SK-N-SH treated with all-trans-retinoic acid at 6 μM for 48 hours (cell line): Measurements from ENCODE around the gene FCF1.

Source experiments
- ATAC-seq: fragments of 200-7000 bp; cut with Tn5 transposase; 3 replicates; pipeline ENCODE4 v1.9.1; 2020; ENCODE audit warnings: mild to moderate bottlenecking, moderate library complexity
- ARNTL ChIP-seq: fragments of 450-650 bp; formaldehyde crosslinking; IDR thresholded peaks from 2 replicates; pipeline ENCODE4 v1.5.0; 2020; ENCODE audit warnings: low read depth, mild to moderate bottlenecking, moderate library complexity, borderline replicate concordance
- BACH2 ChIP-seq: fragments of 250-450 bp; sonication (Bioruptor Pico); IDR thresholded peaks from 2 replicates; pipeline ENCODE4 v1.9.0; 2021; ENCODE audit warnings: mild to moderate bottlenecking, borderline replicate concordance
- CSDC2 ChIP-seq: fragments of 250-450 bp; sonication (Bioruptor Pico); IDR thresholded peaks from 2 replicates; pipeline ENCODE4 v1.5.0; 2020; ENCODE audit warnings: mild to moderate bottlenecking, moderate library complexity
- ESRRG ChIP-seq: fragments of 250-450 bp; sonication (Bioruptor Pico); IDR thresholded peaks from 2 replicates; pipeline ENCODE4 v1.6.1; 2021; ENCODE audit warnings: mild to moderate bottlenecking
- GLIS3 ChIP-seq: fragments of 250-450 bp; sonication (Bioruptor Pico); IDR thresholded peaks from 2 replicates; pipeline ENCODE4 v1.5.0; 2020; ENCODE audit warnings: mild to moderate bottlenecking, moderate library complexity
- ISL1 ChIP-seq: fragments of 250-450 bp; sonication (Bioruptor Pico); IDR thresholded peaks from 2 replicates; pipeline ENCODE4 v2.1.2; 2022; ENCODE audit warnings: mild to moderate bottlenecking, moderate library complexity
- OSR1 ChIP-seq: fragments of 250-450 bp; sonication (Bioruptor Pico); IDR thresholded peaks from 2 replicates; pipeline ENCODE4 v1.8.0; 2022; ENCODE audit warnings: moderate library complexity, mild to moderate bottlenecking, inconsistent platforms
- PPARA ChIP-seq: fragments of 250-450 bp; sonication (Bioruptor Pico); IDR thresholded peaks from 2 replicates; pipeline ENCODE4 v1.5.0; 2020; ENCODE audit warnings: mild to moderate bottlenecking, borderline replicate concordance
- SNAI2 ChIP-seq: fragments of 250-450 bp; sonication (Bioruptor Pico); IDR thresholded peaks from 2 replicates; pipeline ENCODE4 v1.5.0; 2020; ENCODE audit warnings: mild to moderate bottlenecking, moderate library complexity
- TCF4 ChIP-seq: fragments of 250-450 bp; sonication (Bioruptor Pico); IDR thresholded peaks from 2 replicates; pipeline ENCODE4 v1.8.0; 2021; ENCODE audit warnings: mild to moderate bottlenecking, moderate library complexity, borderline replicate concordance
- ZC3H10 ChIP-seq: fragments of 250-450 bp; sonication (Bioruptor Pico); IDR thresholded peaks from 2 replicates; pipeline ENCODE4 v1.5.1; 2021; ENCODE audit warnings: mild to moderate bottlenecking, moderate library complexity
- ZFP3 ChIP-seq: fragments of 250-450 bp; sonication (Bioruptor Pico); IDR thresholded peaks from 2 replicates; pipeline ENCODE4 v1.5.0; 2020; ENCODE audit warnings: mild to moderate bottlenecking, moderate library complexity
- ZFP30 ChIP-seq: fragments of 450-650 bp; formaldehyde crosslinking; IDR thresholded peaks from 2 replicates; pipeline ENCODE4 v1.5.0; 2022; ENCODE audit warnings: mild to moderate bottlenecking, moderate library complexity
- ZNF565 ChIP-seq: fragments of 450-650 bp; formaldehyde crosslinking; conservative IDR thresholded peaks from 2 replicates; pipeline ENCODE4 v1.5.0; 2020; ENCODE audit warnings: low read depth, mild to moderate bottlenecking, moderate library complexity
- ZNF70 ChIP-seq: fragments of 450-650 bp; formaldehyde crosslinking; IDR thresholded peaks from 2 replicates; pipeline ENCODE4 v1.5.0; 2020; ENCODE audit warnings: mild to moderate bottlenecking, moderate library complexity
- ZNF8 ChIP-seq: fragments of 450-650 bp; formaldehyde crosslinking; IDR thresholded peaks from 2 replicates; pipeline ENCODE4 v1.5.0; 2020; ENCODE audit warnings: mild to moderate bottlenecking, moderate library complexity
- TF ChIP-seq, protein P1 (sequence below): fragments of 250-450 bp; sonication (Bioruptor Pico); IDR thresholded peaks from 2 replicates; pipeline ENCODE4 v1.5.0; 2020; ENCODE audit warnings: mild to moderate bottlenecking, moderate library complexity
- TF ChIP-seq, protein P2 (sequence below): fragments of 250-450 bp; sonication (Bioruptor Pico); IDR thresholded peaks from 2 replicates; pipeline ENCODE4 v1.8.0; 2021; ENCODE audit warnings: low read depth, mild to moderate bottlenecking, moderate library complexity, borderline replicate concordance
- TF ChIP-seq, protein P3 (sequence below): fragments of 250-450 bp; sonication (Bioruptor Pico); IDR thresholded peaks from 2 replicates; pipeline ENCODE4 v1.8.0; 2020; ENCODE audit warnings: mild to moderate bottlenecking, moderate library complexity, borderline replicate concordance
- TF ChIP-seq, protein P4 (sequence below): fragments of 250-450 bp; sonication (Bioruptor Pico); IDR thresholded peaks from 2 replicates; pipeline ENCODE4 v1.5.1; 2020; ENCODE audit warnings: low read depth, mild to moderate bottlenecking, moderate library complexity

The FCF1 gene

DNA sequence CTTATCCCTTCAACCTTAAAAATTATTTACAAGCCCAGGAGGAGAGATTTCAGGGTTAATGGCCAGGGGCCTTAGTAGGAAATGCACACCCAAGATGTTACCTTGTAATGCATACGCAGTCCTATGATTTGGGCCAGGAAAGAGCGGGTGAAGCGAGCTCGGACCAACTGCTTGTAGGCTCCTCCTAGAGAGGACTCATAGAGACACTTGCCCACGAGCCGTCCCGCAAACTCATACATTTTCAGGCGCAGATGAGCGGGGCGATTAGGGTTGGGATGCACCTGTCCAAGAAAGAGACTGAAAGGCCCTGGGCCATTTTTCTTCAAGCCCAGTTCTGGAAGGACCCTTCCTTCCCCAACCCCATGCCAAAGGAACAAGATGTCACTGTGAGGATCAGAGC lies 43.1 kb upstream of the FCF1 start:
- TF ChIP-seq ZFP3 (CRISPR knock-in tag) (no peak), ARNTL (CRISPR knock-in tag) (no peak), PPARA (CRISPR knock-in tag) (no peak), TCF4 (no peak), ZNF70 (CRISPR knock-in tag) (no peak), OSR1 (CRISPR knock-in tag) (no peak), ZNF565 (CRISPR knock-in tag) (no peak), GLIS3 (CRISPR knock-in tag) (no peak), ZFP30 (CRISPR knock-in tag) (no peak), ZC3H10 (CRISPR knock-in tag) (no peak), BACH2 (CRISPR knock-in tag) (no peak), SNAI2 (no peak), ZNF8 (CRISPR knock-in tag) (no peak), CSDC2 (CRISPR knock-in tag) (no peak)
- TF ChIP-seq, protein P1, sequence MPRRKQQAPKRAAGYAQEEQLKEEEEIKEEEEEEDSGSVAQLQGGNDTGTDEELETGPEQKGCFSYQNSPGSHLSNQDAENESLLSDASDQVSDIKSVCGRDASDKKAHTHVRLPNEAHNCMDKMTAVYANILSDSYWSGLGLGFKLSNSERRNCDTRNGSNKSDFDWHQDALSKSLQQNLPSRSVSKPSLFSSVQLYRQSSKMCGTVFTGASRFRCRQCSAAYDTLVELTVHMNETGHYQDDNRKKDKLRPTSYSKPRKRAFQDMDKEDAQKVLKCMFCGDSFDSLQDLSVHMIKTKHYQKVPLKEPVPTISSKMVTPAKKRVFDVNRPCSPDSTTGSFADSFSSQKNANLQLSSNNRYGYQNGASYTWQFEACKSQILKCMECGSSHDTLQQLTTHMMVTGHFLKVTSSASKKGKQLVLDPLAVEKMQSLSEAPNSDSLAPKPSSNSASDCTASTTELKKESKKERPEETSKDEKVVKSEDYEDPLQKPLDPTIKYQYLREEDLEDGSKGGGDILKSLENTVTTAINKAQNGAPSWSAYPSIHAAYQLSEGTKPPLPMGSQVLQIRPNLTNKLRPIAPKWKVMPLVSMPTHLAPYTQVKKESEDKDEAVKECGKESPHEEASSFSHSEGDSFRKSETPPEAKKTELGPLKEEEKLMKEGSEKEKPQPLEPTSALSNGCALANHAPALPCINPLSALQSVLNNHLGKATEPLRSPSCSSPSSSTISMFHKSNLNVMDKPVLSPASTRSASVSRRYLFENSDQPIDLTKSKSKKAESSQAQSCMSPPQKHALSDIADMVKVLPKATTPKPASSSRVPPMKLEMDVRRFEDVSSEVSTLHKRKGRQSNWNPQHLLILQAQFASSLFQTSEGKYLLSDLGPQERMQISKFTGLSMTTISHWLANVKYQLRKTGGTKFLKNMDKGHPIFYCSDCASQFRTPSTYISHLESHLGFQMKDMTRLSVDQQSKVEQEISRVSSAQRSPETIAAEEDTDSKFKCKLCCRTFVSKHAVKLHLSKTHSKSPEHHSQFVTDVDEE (CRISPR knock-in tag), result no peak
- ATAC-seq, result no peak

DNA sequence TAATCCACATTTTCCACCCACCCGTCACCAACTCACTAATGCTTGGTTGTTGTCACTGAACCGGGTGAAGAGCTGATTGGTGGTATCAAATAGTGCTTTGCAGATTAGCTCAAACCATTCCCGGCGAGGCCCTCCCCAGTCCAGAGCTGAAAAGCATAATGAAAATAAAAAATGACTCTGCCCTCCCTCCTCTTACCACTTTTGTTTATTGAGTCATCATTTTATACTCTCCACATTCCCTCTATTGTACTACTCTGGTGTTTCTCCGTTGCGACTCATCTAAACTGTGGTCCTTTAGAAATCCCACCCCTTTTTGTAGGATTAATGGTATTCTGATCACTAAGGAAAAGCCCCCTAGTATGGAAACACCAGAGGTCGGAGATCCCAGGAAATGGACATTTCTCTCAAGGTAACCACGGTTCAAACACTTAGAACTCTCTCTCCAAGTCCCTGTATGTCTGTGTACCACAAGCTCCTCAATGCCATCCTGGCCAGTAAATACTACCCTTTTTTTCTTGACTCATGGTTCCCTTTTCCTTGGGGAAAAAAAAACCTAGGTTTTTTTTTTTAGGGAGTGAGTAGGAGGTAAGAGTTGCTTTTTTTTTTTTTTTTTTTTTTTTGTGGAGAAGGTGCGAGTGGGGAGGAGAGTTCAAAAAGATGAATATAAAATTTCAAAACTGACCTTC lies 42.1 kb upstream of the FCF1 start:
- TF ChIP-seq ESRRG (CRISPR knock-in tag) (no peak), GLIS3 (CRISPR knock-in tag) (no peak)
- TF ChIP-seq, protein P2, sequence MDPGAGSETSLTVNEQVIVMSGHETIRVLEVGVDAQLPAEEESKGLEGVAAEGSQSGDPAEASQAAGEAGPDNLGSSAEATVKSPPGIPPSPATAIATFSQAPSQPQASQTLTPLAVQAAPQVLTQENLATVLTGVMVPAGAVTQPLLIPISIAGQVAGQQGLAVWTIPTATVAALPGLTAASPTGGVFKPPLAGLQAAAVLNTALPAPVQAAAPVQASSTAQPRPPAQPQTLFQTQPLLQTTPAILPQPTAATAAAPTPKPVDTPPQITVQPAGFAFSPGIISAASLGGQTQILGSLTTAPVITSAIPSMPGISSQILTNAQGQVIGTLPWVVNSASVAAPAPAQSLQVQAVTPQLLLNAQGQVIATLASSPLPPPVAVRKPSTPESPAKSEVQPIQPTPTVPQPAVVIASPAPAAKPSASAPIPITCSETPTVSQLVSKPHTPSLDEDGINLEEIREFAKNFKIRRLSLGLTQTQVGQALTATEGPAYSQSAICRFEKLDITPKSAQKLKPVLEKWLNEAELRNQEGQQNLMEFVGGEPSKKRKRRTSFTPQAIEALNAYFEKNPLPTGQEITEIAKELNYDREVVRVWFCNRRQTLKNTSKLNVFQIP (CRISPR knock-in tag), result no peak
- peak; percentile 69 for ATAC-seq

DNA sequence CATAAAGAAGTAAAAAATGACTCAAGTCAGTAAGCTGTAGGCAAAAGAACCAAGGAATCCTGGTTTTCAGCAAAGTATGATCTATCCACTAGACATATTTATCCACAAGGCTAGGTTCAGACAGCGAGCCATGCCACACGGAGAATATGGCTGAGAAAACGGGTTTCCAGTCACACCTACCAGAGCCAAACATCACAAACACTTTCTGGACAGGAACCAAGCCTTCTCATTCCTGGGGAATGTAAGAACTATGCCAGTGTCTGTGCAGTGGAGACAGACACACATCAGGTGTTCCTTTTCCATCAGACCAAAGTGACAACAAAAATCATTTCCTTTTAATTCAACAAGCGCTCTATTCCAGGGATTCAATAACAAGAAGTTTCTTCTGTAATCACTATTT lies 41.2 kb upstream of the FCF1 start:
- peak; percentile 86 for ATAC-seq
- TF ChIP-seq ISL1 (CRISPR knock-in tag), result peak; percentile 35; the same call in 1 of the 2 replicates
- no peak for TF ChIP-seq SNAI2
- TF ChIP-seq ZFP3 (CRISPR knock-in tag), result 0 out of 2 replicates have a peak, but pooled peaks have one; percentile 16
- TF ChIP-seq, protein P3, sequence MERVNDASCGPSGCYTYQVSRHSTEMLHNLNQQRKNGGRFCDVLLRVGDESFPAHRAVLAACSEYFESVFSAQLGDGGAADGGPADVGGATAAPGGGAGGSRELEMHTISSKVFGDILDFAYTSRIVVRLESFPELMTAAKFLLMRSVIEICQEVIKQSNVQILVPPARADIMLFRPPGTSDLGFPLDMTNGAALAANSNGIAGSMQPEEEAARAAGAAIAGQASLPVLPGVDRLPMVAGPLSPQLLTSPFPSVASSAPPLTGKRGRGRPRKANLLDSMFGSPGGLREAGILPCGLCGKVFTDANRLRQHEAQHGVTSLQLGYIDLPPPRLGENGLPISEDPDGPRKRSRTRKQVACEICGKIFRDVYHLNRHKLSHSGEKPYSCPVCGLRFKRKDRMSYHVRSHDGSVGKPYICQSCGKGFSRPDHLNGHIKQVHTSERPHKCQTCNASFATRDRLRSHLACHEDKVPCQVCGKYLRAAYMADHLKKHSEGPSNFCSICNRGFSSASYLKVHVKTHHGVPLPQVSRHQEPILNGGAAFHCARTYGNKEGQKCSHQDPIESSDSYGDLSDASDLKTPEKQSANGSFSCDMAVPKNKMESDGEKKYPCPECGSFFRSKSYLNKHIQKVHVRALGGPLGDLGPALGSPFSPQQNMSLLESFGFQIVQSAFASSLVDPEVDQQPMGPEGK, result no peak
- TF ChIP-seq, all 23 proteins: peak for 2

DNA sequence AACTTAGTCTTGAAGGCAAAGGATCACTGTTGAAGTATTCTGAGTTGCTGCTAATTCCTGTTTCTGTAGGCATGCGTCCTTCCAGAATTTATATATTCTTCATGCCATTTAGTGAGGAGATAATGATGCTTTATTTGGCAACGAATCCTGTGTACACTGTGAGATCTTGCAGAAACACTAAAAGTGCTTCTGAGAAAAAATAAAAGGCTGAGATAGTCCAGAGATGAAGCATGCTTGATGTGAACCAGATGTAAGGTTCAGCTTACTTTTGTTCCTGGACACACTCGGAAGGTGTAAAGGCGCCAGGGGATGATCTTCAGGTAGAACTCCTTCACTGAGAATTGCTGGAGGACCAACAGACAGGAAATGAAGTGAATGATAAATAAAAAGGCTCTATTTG lies 39.2 kb upstream of the FCF1 start:
- ATAC-seq, result peak; percentile 26

More for the DNA sequence above, 39.2 kb upstream of the FCF1 start:
- TF ChIP-seq ZFP30 (CRISPR knock-in tag) (no peak), ISL1 (CRISPR knock-in tag) (peak; percentile 91), CSDC2 (CRISPR knock-in tag) (peak; percentile 42; the same call in 1 of the 2 replicates), TCF4 (peak; percentile 34; the same call in 1 of the 2 replicates), PPARA (CRISPR knock-in tag) (no peak)
- TF ChIP-seq, protein P4, sequence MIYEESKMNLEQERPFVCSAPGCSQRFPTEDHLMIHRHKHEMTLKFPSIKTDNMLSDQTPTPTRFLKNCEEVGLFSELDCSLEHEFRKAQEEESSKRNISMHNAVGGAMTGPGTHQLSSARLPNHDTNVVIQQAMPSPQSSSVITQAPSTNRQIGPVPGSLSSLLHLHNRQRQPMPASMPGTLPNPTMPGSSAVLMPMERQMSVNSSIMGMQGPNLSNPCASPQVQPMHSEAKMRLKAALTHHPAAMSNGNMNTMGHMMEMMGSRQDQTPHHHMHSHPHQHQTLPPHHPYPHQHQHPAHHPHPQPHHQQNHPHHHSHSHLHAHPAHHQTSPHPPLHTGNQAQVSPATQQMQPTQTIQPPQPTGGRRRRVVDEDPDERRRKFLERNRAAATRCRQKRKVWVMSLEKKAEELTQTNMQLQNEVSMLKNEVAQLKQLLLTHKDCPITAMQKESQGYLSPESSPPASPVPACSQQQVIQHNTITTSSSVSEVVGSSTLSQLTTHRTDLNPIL (CRISPR knock-in tag), result peak; percentile 21; the same call in 1 of the 2 replicates
